Right cardiac atrium (tissue), 5 donors: Measurements from ENCODE around the gene GCM1. TPM values are rescaled to one million over a fixed set of nuclear protein-coding genes. Genes with fewer than 3 reads are reported as not detected.

Experiments used
- ATAC-seq, 2 donors: fragments of 200-7000 bp; cut with Tn5 transposase; one replicate each; pipeline versions ENCODE4 v1.8.0 to v1.9.1; 2020; ENCODE audit warnings: moderate library complexity in 2 of 2, mild to moderate bottlenecking in 1 of 2
- DNase-seq, 3 donors: peaks; one replicate each; pipeline ENCODE4 v3.0.0-alpha.2; 2020
- H3K27ac ChIP-seq: one replicate; pipeline ENCODE4 v1.5.1; 2013; ENCODE audit warnings: mild to moderate bottlenecking, low read length, control low read depth, moderate library complexity
- H3K27me3 ChIP-seq: one replicate; pipeline ENCODE4 v1.6.1; 2013; ENCODE audit not compliant: control insufficient read depth, insufficient read depth
- H3K4me1 ChIP-seq: one replicate; pipeline ENCODE4 v1.6.1; 2013; ENCODE audit warnings: low read length; ENCODE audit not compliant: control insufficient read depth, insufficient read depth
- H3K4me3 ChIP-seq: one replicate; pipeline ENCODE4 v1.5.1; 2013; ENCODE audit warnings: low read length, control low read depth
- H3K9me3 ChIP-seq: one replicate; pipeline ENCODE4 v1.6.1; 2013; ENCODE audit warnings: low read length; ENCODE audit not compliant: control insufficient read depth
- WGBS: extraction: QIAGEN DNeasy Blood & Tissue Kit; methylation state at CpG from one replicate; pipeline ENCODE4 v1.1.7; 2013; 5-methylcytosine and 5-hydroxymethylcytosine counted together
- intact Hi-C, 4 donors: fragments of 100-400 bp; cut with DNase I; formaldehyde crosslinking; loops; one replicate each; pipeline versions ENCODE4 v1.11.0 to v1.14.0; 2022 to 2023
- polyA plus RNA-seq: library from polyadenylated mRNA; stranded (reverse); fragments of 200-250 nt; gene quantifications from one replicate; pipeline ENCODE4 v1.2.3, GENCODE V29; 2013
- total RNA-seq, 4 donors: library from RNA; stranded (reverse); fragmentation: NEBNext Ultra II Directional; extraction: Animal tissue kit (Norgen Biotek cat#: 25700); gene quantifications; one replicate each; pipeline ENCODE4 v1.2.1, GENCODE V29; 2021
- donor health status: healthy with polysubstance abuse.
- donor health status: DM: no; HTN: yes; CAD: no.
- donor health status: DM: no; HTN: no; CAD: no.
- donor health status: DM: no; HTN: yes; CAD: no; lungs with severe emphysema.
- donor health status: DM: yes; HTN: yes; CAD: no.

Gene GCM1
- total and polyA plus RNA-seq, 5 donors, result not detected

DNA sequence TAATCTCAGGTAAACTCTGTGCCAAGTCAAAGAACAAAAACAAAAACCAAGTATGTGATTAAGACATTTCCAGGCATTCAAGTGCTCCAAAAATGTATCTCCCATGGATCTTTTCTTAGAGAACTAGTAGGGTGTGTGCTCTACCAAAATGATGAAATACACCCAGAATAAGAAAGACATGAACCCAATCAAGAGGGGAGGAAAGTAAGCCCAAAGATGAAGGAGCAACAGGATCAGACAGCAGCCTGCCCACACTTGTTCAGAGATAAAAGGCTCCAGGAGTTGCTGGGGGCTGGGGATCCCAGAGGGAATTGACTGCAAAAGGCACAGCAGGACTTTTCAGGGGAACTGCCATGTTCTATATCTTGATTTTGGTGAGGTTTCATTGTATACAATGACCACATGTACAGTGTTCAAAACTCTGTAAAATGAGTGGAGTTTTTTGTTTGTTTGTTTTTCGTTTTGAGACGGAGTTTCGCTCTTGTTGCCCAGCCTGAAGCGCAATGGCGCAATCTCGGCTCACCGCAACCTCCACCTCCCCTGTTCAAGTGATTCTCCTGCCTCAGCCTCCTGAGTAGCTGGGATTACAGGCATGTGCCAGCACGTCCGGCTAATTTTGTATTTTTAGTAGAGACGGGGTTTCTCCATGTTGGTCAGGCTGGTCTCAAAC lies 24.4 kb downstream of the GCM1 start:
- DNase-seq (no peak), ATAC-seq (no peak)
- Histone ChIP-seq H3K27me3 (no peaks in the 10 kb centered on the region), H3K9me3 (no peaks in the 10 kb centered on the region), H3K4me3 (no peak overlapping the region), H3K27ac (no peak overlapping the region), H3K4me1 (no peaks in the 10 kb centered on the region)
- intact Hi-C loops, result no loop called here
- 94% methylated on average over 10 of the region's 10 CpGs for WGBS

DNA sequence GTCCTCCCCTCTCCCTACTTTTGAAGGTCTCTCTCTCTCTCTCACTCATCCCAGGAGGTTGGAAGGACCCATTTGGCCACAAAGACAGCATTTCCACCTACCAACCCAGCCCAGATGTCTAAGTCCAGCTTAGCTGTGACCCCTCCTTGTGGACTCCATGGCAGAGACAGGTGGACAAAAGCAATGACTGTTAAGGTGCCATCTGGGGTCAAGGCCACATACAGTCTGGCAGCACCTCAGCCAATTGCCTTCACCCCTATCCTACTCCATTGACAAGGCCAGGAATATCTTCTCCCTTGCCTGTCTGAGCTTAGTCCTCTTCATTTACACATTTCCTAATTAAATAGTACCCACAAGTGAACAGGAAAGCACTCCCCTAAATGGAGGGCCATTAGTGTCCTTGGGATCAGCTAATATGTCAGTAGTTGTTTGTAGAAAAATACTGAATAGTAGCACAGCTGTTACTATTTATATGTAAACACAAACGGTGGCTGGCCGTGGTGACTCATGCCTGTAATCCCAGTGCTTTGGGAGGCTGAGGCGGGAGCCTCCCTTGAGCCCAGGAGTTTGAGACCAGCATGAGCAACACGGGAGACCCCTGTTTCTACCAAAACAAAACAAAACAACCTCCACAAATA lies 28.8 kb downstream of the GCM1 start:
- DNase-seq (no peak), ATAC-seq (no peak)
- Histone ChIP-seq H3K9me3 (no peaks in the 10 kb centered on the region), H3K4me3 (no peak overlapping the region), H3K4me1 (no peaks in the 10 kb centered on the region), H3K27me3 (no peaks in the 10 kb centered on the region), H3K27ac (no peak overlapping the region)
- WGBS, result 50% methylated on average over 4 of the region's 4 CpGs
- intact Hi-C loops, result no loop called here

DNA sequence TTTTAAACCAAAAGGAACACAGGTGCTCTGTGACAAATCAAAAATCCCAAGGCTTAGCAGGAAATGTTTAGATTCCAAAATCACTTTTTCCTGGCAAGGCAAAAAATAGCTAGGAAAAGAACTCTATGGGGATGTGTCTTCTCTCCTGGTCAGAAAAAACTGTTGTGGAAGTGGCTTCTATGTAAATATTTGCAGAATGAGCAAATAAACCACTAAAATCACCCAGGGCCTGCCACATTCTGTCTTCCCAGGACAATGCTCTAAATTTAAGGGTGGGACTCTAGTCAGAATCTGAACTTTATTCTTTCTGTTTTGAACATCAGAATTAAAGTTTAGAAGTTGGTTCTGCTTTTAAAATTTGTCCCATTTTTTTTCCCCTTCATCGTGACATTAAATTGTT lies 29.3 kb downstream of the GCM1 start:
- ATAC-seq (no peak), DNase-seq (no peak)
- Histone ChIP-seq H3K9me3 (no peaks in the 10 kb centered on the region), H3K27ac (no peak overlapping the region), H3K27me3 (no peaks in the 10 kb centered on the region), H3K4me1 (no peaks in the 10 kb centered on the region), H3K4me3 (no peak overlapping the region)
- intact Hi-C loops, result no loop called here
- WGBS, result 85% methylated on average over 1 of the region's 1 CpG

DNA sequence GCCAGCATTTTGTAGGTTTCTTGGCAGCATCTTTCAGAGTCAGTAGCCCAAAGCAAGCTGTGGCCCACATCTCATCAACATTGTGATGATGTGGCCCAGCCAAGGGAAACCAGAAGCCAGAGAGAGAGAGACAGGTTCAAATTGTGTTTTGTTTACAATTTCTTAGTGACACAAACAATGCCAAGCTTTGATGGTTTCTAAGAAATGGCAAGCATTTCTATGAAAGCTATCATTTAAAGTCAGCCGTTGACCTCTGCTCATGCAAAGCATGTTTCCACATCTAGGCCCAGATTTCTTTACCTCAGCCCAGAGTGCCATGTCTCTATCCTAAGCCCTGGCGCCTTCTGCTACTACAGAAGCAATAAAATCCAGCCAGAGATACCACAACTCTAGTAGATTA lies 32.9 kb downstream of the GCM1 start:
- no peak for ATAC-seq
- 88% methylated on average over 2 of the region's 2 CpGs for WGBS
- Histone ChIP-seq H3K27ac (no peak overlapping the region), H3K4me1 (no peaks in the 10 kb centered on the region), H3K27me3 (no peaks in the 10 kb centered on the region), H3K9me3 (no peaks in the 10 kb centered on the region), H3K4me3 (no peak overlapping the region)
- intact Hi-C loops, result no loop called here
- no peak for DNase-seq

DNA sequence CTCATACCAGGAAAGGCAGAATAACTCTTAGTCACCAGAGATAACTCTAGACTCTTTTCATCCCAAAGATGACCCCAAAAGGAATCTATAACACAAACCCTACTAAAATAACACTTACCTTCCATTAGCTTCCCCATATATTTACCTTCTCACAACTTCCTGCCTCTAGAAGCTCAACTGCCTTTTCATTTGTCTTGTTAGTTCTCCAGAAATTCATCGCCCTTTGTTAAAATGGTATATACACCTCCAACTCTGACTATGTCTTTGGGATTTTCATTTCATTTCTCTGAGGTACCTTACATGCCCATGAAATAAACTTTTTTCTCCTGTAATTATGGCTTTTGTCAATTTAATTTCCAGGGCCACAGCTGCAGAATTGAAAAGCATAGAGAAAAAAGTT lies 33.5 kb downstream of the GCM1 start:
- no peaks in the 10 kb centered on the region for H3K9me3 ChIP-seq
- H3K27ac ChIP-seq, result no peak overlapping the region

DNA sequence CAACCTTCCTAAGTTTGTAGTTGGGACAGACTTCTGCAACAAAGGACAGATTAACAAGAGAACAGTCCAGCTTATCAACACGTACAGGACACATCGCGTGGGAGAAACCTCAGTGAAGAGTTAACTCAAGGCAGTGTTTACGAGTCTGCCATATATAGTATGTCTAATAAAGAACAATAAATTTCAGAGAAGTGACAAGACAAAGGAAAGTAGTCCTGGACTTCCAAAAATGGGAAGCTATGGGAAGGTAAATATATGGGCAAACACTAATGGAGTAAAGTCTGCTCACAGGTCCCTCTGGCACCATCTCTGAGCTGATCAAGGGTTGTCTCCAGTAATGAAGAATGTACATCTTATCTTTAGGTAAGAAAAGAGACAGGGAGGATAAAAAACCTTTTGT lies 34.9 kb downstream of the GCM1 start:
- Histone ChIP-seq H3K27me3 (no peaks in the 10 kb centered on the region), H3K4me3 (no peak overlapping the region), H3K9me3 (no peaks in the 10 kb centered on the region), H3K27ac (no peak overlapping the region), H3K4me1 (no peaks in the 10 kb centered on the region)
- 51% methylated on average over 4 of the region's 4 CpGs for WGBS
- intact Hi-C loops, result no loop called here
- ATAC-seq, result no peak
- DNase-seq, result no peak

More for the DNA sequence above, 33.5 kb downstream of the GCM1 start:
- ATAC-seq (no peak), DNase-seq (no peak)
- WGBS, result 100% methylated on average over 1 of the region's 1 CpG
- Histone ChIP-seq H3K27me3 (no peaks in the 10 kb centered on the region), H3K4me3 (no peak overlapping the region), H3K4me1 (no peaks in the 10 kb centered on the region)
- intact Hi-C loops, result no loop called here

DNA sequence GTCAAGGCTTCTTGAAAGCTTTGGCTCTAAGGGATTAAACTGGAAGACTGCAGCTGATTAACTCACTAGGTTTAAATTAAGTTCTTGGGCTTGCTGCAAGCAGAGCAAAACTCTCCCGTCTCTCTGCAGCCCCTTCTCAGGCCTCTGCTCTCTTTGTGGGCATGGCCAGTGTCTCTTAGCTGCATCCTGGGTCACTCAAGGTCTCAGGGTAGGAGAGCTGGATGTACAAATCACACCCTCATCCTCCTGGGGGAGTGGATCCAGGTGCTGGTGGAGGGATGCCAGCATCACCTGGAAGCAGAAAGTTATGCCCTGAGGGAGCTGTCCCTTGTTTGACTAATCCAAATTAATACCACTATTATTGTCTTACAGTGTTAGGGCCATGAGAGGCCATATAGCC lies 35.8 kb downstream of the GCM1 start:
- H3K4me3 ChIP-seq, result no peak overlapping the region
- DNase-seq, result no peak
- intact Hi-C loops, result no loop called here
- H3K27ac ChIP-seq, result no peak overlapping the region
- no peaks in the 10 kb centered on the region for H3K9me3 ChIP-seq
- no peaks in the 10 kb centered on the region for H3K4me1 ChIP-seq
- H3K27me3 ChIP-seq, result no peaks in the 10 kb centered on the region
- WGBS, result 32% methylated on average over 1 of the region's 1 CpG
- ATAC-seq, result no peak

DNA sequence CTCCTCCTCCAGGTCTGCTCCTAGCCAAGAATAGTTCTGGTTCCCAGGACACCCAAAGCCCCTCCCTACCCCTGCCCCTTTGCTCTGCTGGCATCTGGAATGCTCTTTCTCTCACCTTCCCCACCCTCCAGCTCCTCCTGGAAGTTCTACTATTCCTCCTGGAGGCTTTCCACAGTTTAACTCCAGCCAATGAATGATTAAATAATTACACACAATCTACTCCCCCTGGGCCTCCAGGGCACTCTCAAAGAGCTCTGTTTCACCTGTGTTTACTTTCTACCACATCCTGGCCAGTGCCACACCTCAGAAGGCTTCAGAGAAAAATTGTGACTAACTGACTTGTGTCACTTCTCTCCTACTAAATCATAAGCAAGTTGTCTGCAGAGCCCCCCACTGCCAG lies 36.2 kb downstream of the GCM1 start:
- ATAC-seq, result no peak
- intact Hi-C loops, result no loop called here
- no peak overlapping the region for H3K4me3 ChIP-seq
- H3K4me1 ChIP-seq, result no peaks in the 10 kb centered on the region
- no peaks in the 10 kb centered on the region for H3K9me3 ChIP-seq
- DNase-seq, result no peak
- no peaks in the 10 kb centered on the region for H3K27me3 ChIP-seq
- no peak overlapping the region for H3K27ac ChIP-seq

DNA sequence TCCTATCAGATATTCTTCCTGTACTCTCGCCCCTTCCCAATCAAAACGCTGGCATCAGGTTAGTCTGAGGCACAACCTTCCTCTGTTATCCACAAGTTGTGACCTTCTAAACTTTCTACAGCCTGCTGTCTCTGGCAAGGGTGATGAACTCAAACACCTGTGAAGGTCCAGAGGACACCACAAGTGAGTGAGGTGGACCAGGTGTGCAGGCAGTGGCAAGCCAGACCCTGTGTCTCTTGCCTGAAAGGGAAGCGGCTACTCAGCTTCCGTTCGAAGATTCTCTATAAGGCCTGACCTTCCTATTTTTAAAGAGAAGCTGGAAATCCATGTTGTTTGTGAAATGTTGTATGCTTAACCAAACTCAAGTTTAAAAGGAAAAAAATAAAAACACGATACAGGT lies 36.8 kb downstream of the GCM1 start:
- Histone ChIP-seq H3K27ac (no peak overlapping the region), H3K4me1 (no peaks in the 10 kb centered on the region), H3K4me3 (no peak overlapping the region), H3K27me3 (no peaks in the 10 kb centered on the region), H3K9me3 (no peaks in the 10 kb centered on the region)
- no peak for DNase-seq
- intact Hi-C loops, result no loop called here
- no peak for ATAC-seq
- 85% methylated on average over 6 of the region's 6 CpGs for WGBS

DNA sequence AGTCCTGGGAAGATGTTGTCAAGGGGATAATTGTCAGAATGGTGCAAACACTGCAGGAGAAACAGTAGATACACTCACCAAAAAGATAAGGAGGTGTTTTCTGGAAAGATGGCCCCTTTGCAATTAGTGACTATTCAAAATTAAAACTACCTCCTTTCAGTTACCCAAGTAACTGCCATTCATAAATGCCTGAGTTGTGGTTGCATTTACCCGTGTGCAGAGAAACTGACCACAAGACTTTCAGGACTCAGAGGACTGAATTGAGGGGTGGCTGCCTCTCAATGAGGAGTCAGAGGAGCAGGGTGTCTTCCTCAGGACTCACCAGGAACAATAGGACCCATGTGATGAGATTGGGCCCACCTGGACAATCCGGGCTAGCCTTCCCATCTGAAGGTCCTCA lies 39.0 kb downstream of the GCM1 start:
- Histone ChIP-seq H3K4me1 (no peaks in the 10 kb centered on the region), H3K4me3 (no peak overlapping the region), H3K27ac (no peak overlapping the region), H3K27me3 (no peaks in the 10 kb centered on the region), H3K9me3 (no peaks in the 10 kb centered on the region)
- WGBS, result 91% methylated on average over 2 of the region's 2 CpGs
- ATAC-seq (no peak), DNase-seq (no peak)
- intact Hi-C loops, result no loop called here

DNA sequence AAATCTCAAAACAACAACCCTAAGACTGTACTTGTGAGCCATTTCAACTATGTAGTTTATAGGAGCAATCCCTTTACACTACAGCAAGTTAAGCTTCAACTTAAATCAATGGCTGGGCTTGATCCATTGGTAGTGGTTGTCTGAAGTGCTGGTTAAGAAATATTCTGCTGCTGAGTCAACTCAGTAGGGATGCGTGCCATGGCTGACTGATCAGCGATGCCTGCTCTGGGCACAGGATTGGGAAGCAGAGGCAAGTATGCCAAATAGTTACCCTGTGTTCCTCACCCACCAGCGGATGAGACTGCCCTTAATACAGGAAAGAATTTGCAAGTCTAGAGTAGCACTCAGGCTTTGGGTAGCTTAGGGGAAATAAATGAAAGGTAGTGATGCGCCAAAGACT lies 41.5 kb downstream of the GCM1 start:
- 97% methylated on average over 4 of the region's 4 CpGs for WGBS
- no peaks in the 10 kb centered on the region for H3K9me3 ChIP-seq
- peak overlapping the region; percentile 24 for H3K27ac ChIP-seq
- H3K27me3 ChIP-seq, result no peaks in the 10 kb centered on the region
- H3K4me1 ChIP-seq, result no peaks in the 10 kb centered on the region
- intact Hi-C loops, result no loop called here
- H3K4me3 ChIP-seq, result no peak overlapping the region
- DNase-seq (no peak), ATAC-seq (no peak)

DNA sequence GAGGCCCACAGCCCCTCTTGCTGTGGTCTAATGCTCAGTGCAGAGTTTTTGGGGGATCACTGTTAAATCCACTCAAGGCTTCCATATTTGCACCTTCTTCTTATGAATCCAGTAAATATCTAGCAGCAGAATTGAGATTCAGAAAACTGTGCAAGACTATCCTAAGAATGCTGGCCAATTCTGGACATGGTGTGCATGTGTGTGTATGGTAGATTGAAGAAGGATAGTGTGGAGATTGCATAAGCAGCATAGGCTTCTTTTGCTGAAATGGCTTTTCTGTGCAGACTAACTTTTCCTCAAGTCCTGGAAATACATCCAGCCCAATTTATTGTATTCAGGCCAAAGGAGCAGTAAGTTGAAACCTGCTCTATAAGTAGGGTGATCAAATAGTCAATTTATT lies 43.7 kb downstream of the GCM1 start:
- no peak overlapping the region for H3K27ac ChIP-seq
- no peak for ATAC-seq
- no peak overlapping the region for H3K4me3 ChIP-seq
- DNase-seq, result no peak
- H3K9me3 ChIP-seq, result no peaks in the 10 kb centered on the region
- no peaks in the 10 kb centered on the region for H3K27me3 ChIP-seq
- intact Hi-C loops, result no loop called here
- no peaks in the 10 kb centered on the region for H3K4me1 ChIP-seq
